Measurements from ENCODE around the gene THADA. TPM values are rescaled to one million over a fixed set of nuclear protein-coding genes. Genes with fewer than 3 reads are reported as not detected.

Gene THADA
- total RNA-seq, 4 donors from 2014 or later: 35.7 to 49.2 (median 47.4) TPM

DNA sequence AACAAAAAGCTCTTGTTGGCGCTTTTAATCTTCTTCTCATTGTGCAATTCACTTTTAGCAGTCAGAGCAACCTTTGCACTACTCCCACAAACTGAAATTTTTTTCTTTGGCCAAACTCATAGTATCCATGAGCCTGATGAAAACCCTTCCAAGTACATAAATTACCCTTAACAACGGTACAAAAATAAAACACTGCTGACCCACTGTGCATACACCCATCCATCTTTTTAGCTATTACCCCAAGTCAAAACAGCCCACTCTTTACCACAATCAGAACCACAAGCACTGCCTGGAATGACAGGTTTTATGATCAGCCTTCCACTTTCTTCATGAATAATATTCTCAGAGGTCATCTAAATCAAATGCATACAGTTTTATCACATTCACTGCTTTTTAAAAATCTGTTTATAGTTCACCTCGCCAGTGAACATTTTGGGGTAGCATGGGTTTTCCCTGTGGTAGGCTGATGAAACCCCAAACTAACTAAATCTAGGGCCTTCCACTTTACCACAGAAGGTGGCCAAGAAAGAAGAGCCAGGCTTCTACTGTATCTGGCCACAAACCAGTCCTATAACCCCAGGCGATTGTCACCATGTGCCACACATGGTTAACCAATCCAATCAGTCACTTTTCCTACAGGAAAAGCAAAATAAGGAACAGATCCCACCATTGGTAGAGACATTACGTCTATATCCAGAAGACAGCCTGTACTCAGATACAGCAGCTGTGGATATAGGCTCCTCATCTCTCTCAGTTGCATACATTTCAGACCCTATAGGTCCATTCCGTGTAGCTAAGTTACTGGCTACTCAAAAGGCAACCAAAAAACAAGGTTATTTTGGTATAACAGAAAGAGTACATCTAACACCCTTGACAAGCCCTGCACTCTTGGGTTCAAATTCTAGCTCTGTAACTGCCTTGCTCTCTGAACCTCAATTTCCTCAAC lies 171.3 kb downstream of the THADA start:
- 76 to 80% methylated on average over 6 of the region's 6 CpGs for WGBS, 2 donors
- TF ChIP-seq, protein P1, sequence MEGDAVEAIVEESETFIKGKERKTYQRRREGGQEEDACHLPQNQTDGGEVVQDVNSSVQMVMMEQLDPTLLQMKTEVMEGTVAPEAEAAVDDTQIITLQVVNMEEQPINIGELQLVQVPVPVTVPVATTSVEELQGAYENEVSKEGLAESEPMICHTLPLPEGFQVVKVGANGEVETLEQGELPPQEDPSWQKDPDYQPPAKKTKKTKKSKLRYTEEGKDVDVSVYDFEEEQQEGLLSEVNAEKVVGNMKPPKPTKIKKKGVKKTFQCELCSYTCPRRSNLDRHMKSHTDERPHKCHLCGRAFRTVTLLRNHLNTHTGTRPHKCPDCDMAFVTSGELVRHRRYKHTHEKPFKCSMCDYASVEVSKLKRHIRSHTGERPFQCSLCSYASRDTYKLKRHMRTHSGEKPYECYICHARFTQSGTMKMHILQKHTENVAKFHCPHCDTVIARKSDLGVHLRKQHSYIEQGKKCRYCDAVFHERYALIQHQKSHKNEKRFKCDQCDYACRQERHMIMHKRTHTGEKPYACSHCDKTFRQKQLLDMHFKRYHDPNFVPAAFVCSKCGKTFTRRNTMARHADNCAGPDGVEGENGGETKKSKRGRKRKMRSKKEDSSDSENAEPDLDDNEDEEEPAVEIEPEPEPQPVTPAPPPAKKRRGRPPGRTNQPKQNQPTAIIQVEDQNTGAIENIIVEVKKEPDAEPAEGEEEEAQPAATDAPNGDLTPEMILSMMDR (IDR thresholded peaks at IDR 0.05): no peak
- TF ChIP-seq POLR2A (IDR thresholded peaks at IDR 0.05) (no peak), EP300 (IDR thresholded peaks at IDR 0.05) (no peak)
- Histone ChIP-seq H3K4me1 (peaks cover 0 to 34% (median 25%) of the 10 kb centered on the region in 4 donors), H3K36me3 (peaks cover 0 to 11% (median 0%) of the 10 kb centered on the region in 3 donors), H3K27me3 (no peaks in the 10 kb centered on the region), H3K27ac (peak overlapping the region in 1 of 4 donors; percentile 49), H3K9me3 (no peaks in the 10 kb centered on the region), H3K4me3 (no peak overlapping the region)
- no peak for DNase-seq (ENCODE audit: low spot score in 2 of 2)

DNA sequence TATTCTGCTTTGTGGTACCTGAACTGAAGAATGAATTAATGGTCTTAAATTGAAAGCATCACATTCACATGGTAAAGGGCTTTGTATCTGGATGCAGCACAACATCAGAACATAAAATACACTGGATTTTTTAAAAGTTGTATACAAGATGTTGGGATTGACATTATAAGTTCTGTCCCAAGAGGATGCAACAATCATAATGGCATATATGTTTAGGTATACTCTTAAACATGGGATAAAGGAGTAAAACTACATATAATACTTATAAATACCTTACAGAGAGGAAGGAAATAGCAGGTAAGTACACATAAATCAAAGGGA lies 171.9 kb downstream of the THADA start:
- TF ChIP-seq EP300 (IDR thresholded peaks at IDR 0.05): no peak
- TF ChIP-seq, protein P1 (IDR thresholded peaks at IDR 0.05): no peak
- no peak for TF ChIP-seq POLR2A (IDR thresholded peaks at IDR 0.05)
- H3K4me1 ChIP-seq: peaks cover 0 to 35% (median 26%) of the 10 kb centered on the region in 4 donors
- no peak overlapping the region for H3K27ac ChIP-seq
- H3K9me3 ChIP-seq: no peaks in the 10 kb centered on the region
- no peak for DNase-seq (ENCODE audit: low spot score in 2 of 2)
- peaks cover 0 to 11% (median 0%) of the 10 kb centered on the region in 3 donors for H3K36me3 ChIP-seq
- H3K27me3 ChIP-seq: no peaks in the 10 kb centered on the region
- H3K4me3 ChIP-seq: no peak overlapping the region

DNA sequence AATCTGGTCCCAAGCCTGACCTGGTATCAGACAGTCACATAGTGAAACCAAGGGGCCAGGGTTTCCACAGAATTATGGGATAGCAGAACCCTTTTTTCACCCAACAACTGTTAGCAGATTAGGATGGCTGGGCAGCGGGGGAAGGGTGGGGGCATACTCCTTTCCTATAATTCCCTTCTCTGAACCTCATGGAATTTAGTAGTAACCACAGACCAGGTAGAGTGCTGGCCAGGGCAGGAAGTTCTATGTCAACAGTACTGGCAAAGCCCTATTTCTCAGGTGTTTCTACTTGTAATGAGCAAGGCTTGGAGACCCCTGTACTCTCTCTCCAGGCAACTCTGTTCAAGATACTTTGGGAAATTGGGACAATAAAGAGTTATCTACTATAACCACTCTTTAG lies 174.6 kb downstream of the THADA start:
- TF ChIP-seq EP300 (IDR thresholded peaks at IDR 0.05) (no peak), POLR2A (IDR thresholded peaks at IDR 0.05) (no peak)
- TF ChIP-seq, protein P1 (IDR thresholded peaks at IDR 0.05): no peak
- DNase-seq (ENCODE audit: low spot score in 2 of 2): no peak
- peaks cover 0 to 42% (median 26%) of the 10 kb centered on the region in 4 donors for H3K4me1 ChIP-seq
- H3K27ac ChIP-seq: no peak overlapping the region
- no peaks in the 10 kb centered on the region for H3K27me3 ChIP-seq
- H3K4me3 ChIP-seq: no peak overlapping the region
- 80 to 90% methylated on average over 1 of the region's 1 CpG for WGBS, 2 donors
- H3K36me3 ChIP-seq: no peaks in the 10 kb centered on the region
- H3K9me3 ChIP-seq: no peaks in the 10 kb centered on the region

DNA sequence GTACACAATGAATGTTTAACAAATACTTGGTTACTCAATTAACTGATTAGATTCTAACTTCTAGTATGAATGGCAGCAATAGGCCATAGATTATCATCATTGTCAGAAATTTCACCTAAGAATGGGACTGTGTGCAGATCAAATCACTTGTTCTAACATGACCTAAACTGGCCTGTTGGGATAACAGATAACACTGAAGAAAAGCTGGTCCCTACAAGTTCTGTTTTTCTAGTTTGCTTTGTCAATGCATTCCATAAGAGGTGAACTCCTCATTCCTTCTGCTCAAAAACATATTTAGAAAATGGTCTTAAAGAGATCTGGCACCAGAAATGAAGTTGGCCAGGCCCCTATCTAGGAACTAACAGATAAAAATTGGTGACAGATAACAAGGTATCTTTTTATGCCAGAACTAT lies 175.4 kb downstream of the THADA start:
- Histone ChIP-seq H3K36me3 (no peaks in the 10 kb centered on the region), H3K9me3 (no peaks in the 10 kb centered on the region), H3K27ac (peak overlapping the region in 1 of 4 donors; percentile 68), H3K4me3 (no peak overlapping the region), H3K27me3 (no peaks in the 10 kb centered on the region), H3K4me1 (peaks cover 0 to 45% (median 26%) of the 10 kb centered on the region in 4 donors)
- DNase-seq (ENCODE audit: low spot score in 2 of 2): no peak
- TF ChIP-seq, protein P1 (IDR thresholded peaks at IDR 0.05): no peak
- TF ChIP-seq EP300 (IDR thresholded peaks at IDR 0.05): no peak
- no peak for TF ChIP-seq POLR2A (IDR thresholded peaks at IDR 0.05)

DNA sequence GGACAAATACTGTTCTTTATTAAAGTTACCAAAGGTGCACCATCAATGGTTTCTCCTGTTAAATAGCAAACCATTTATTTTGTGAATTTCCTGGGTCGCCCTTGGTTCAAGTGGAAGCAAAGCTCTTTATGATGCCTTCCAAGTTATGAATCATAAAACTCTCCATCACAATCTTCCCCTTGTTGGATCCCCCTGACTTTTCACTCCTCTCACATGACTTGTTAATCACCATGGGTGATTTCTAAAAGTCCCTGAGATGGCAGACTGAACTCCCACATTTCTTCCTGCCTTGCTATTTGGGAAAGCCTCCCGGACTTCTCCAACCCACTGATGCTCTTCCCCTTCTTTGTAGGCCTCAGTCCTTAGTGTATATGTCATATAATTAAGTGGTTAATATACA lies 176.0 kb downstream of the THADA start:
- Histone ChIP-seq H3K4me1 (peaks cover 0 to 50% (median 23%) of the 10 kb centered on the region in 4 donors), H3K27ac (peak overlapping the region in 1 of 4 donors; percentile 68)
- WGBS, 2 donors: 40 to 41% methylated on average over 2 of the region's 2 CpGs

More for the DNA sequence above, 176.0 kb downstream of the THADA start:
- no peaks in the 10 kb centered on the region for H3K27me3 ChIP-seq
- DNase-seq (ENCODE audit: low spot score in 2 of 2): no peak
- H3K36me3 ChIP-seq: no peaks in the 10 kb centered on the region
- TF ChIP-seq, protein P1 (IDR thresholded peaks at IDR 0.05): no peak
- TF ChIP-seq POLR2A (IDR thresholded peaks at IDR 0.05): no peak
- TF ChIP-seq EP300 (IDR thresholded peaks at IDR 0.05): no peak
- H3K4me3 ChIP-seq: no peak overlapping the region
- no peaks in the 10 kb centered on the region for H3K9me3 ChIP-seq
